OCI-LY7 (cell line): Measurements from ENCODE around the gene RRP7A. TPM values are rescaled to one million over a fixed set of nuclear protein-coding genes. Genes with fewer than 3 reads are reported as not detected.
"Not testable (repeated sequence)": the region's sequence is repeated elsewhere in the genome, so short reads cannot be mapped to it uniquely, and the experiment has no call there.

Experiments
- BruUV-seq: library from RNA; stranded (reverse); fragments of 400-500 nt; replicated peaks from 2 replicates; lab custom pipeline; 2021; lab: Mats Ljungman, UMichigan
- CTCF ChIA-PET: fragments of 300-600 bp; sonication (Branson Sonifier 250); formaldehyde crosslinking; loops from one replicate; lab custom pipeline; 2022; ENCODE audit warnings: antibody characterized with exemption; ENCODE audit not compliant: unreplicated experiment; lab: Charles Lee
- POLR2A ChIA-PET: fragments of 300-600 bp; sonication (Branson Sonifier 250); formaldehyde crosslinking; loops from one replicate; lab custom pipeline; 2022; ENCODE audit warnings: antibody characterized with exemption; lab: Charles Lee
- DNase-seq: peaks from one replicate; pipeline ENCODE4 v3.0.0-alpha.2; 2015; ENCODE audit warnings: low spot score
- H2AFZ ChIP-seq: fragments of 200-600 bp; sonication (generic), shearing (Covaris generic); 2 replicates; pipeline ENCODE4 v1.6.1; 2014; ENCODE audit warnings: mild to moderate bottlenecking, antibody characterized with exemption, low read length, moderate library complexity
- H3K27ac ChIP-seq: fragments of 200-600 bp; sonication (generic); 2 replicates; pipeline ENCODE4 v1.5.1; 2014; ENCODE audit warnings: mixed run types, low read depth, mild to moderate bottlenecking, moderate library complexity, low read length, inconsistent platforms; ENCODE audit not compliant: poor library complexity, severe bottlenecking
- H3K36me3 ChIP-seq: fragments of 200-600 bp; sonication (generic); 2 replicates; pipeline ENCODE4 v1.6.1; 2014; ENCODE audit warnings: mild to moderate bottlenecking, antibody characterized with exemption, low read length, moderate library complexity, mixed read lengths; ENCODE audit not compliant: insufficient read depth
- H3K4me1 ChIP-seq: fragments of 200-600 bp; sonication (generic); 2 replicates; pipeline ENCODE4 v1.5.1; 2014; ENCODE audit warnings: mild to moderate bottlenecking, low read length; ENCODE audit not compliant: insufficient read depth, poor library complexity, severe bottlenecking
- H3K4me2 ChIP-seq: fragments of 200-600 bp; sonication (generic); 2 replicates; pipeline ENCODE4 v1.6.1; 2014; ENCODE audit warnings: mild to moderate bottlenecking, low read length
- H3K4me3 ChIP-seq: fragments of 200-600 bp; sonication (generic); 2 replicates; pipeline ENCODE4 v1.5.1; 2014; ENCODE audit warnings: mild to moderate bottlenecking, low read depth, low read length; ENCODE audit not compliant: poor library complexity, severe bottlenecking
- H3K79me2 ChIP-seq: fragments of 200-600 bp; sonication (generic); 2 replicates; pipeline ENCODE4 v1.6.1; 2016; ENCODE audit warnings: low read depth, mild to moderate bottlenecking, low read length, moderate library complexity, mixed read lengths; ENCODE audit not compliant: insufficient read depth
- H3K9me2 ChIP-seq: fragments of 200-600 bp; sonication (generic); 2 replicates; pipeline ENCODE4 v1.6.1; 2016; ENCODE audit warnings: mild to moderate bottlenecking, low read length, mixed read lengths; ENCODE audit not compliant: insufficient read depth
- H3K9me3 ChIP-seq: fragments of 200-600 bp; sonication (generic); 2 replicates; pipeline ENCODE4 v1.6.1; 2014; ENCODE audit warnings: mild to moderate bottlenecking, mixed run types, low read length, mixed read lengths
- H4K20me1 ChIP-seq: fragments of 200-600 bp; sonication (generic); 2 replicates; pipeline ENCODE4 v1.6.1; 2014; ENCODE audit warnings: mild to moderate bottlenecking, antibody characterized with exemption, low read length, moderate library complexity, mixed read lengths; ENCODE audit not compliant: insufficient read depth
- CTCF ChIP-seq: fragments of 200-600 bp; sonication (generic); conservative IDR thresholded peaks from 2 replicates; pipeline ENCODE4 v1.5.1; 2014; ENCODE audit warnings: mild to moderate bottlenecking, antibody characterized with exemption, low read length, moderate library complexity, mixed read lengths
- EZH2phosphoT487 ChIP-seq: fragments of 200-600 bp; sonication (generic); IDR thresholded peaks from 2 replicates; pipeline ENCODE4 v1.6.1; 2018; ENCODE audit warnings: low read depth, borderline replicate concordance, mild to moderate bottlenecking, mixed run types, antibody characterized with exemption, low read length, moderate library complexity, mixed read lengths
- intact Hi-C: fragments of 100-400 bp; cut with micrococcal nuclease; formaldehyde crosslinking; loops from one replicate; pipeline ENCODE4 v1.10.0; 2022; ENCODE audit not compliant: unreplicated experiment
- total RNA-seq, 2 experiments: library from RNA; depleted of rRNA in 1 of 2; stranded (reverse); fragments of >200 nt in 1 of 2; shearing (Covaris generic) in 1 of 2; gene quantifications; 2 replicates each; pipeline ENCODE4 v1.2.3, GENCODE V29; 2014 to 2022

Gene RRP7A
- total RNA-seq, 2 experiments from 2014 or later = 125 to 172 TPM

- peak overlapping the region; percentile 87; the same call in 1 of the 2 replicates for H2AFZ ChIP-seq
- POLR2A ChIA-PET = interaction anchor here (0.7 kb wide), 1 partner anchor 293 kb away, joined by 3 read pairs; no protein-coding TSS in a partner anchor
- H3K36me3 ChIP-seq, H3K79me2 ChIP-seq, H3K9me2 ChIP-seq, H3K27ac ChIP-seq, H4K20me1 ChIP-seq, H3K4me3 ChIP-seq, CTCF ChIA-PET, H3K9me3 ChIP-seq, BruUV-seq, intact Hi-C loops: not testable (repeated sequence)
- peak; percentile 33 for DNase-seq
- peak overlapping the region; percentile 28 for H3K4me2 ChIP-seq
- peaks cover 34% of the 10 kb centered on the region for H3K4me1 ChIP-seq
Measured at GRCh38 chr22:42495533-42496141, 24.0 kb downstream of the RRP7A start.

- intact Hi-C loops = no loop called here
- no TSS peak for BruUV-seq
- POLR2A ChIA-PET = no interaction called here
- DNase-seq = no peak
- Histone ChIP-seq H3K4me2 (no peak overlapping the region), H3K79me2 (no peaks in the 10 kb centered on the region), H2AFZ (no peak overlapping the region), H3K9me3 (no peaks in the 10 kb centered on the region), H3K36me3 (no peaks in the 10 kb centered on the region), H4K20me1 (no peaks in the 10 kb centered on the region), H3K4me3 (no peak overlapping the region), H3K4me1 (peaks cover 17% of the 10 kb centered on the region), H3K27ac (no peak overlapping the region), H3K9me2 (no peaks in the 10 kb centered on the region)
- CTCF ChIA-PET = no interaction called here
- no peak for TF ChIP-seq EZH2phosphoT487
- TF ChIP-seq CTCF = no peak
Measured at GRCh38 chr22:42493393-42493792, 26.2 kb downstream of the RRP7A start.

- Histone ChIP-seq H3K4me3 (no peak overlapping the region), H3K36me3 (no peaks in the 10 kb centered on the region), H3K9me2 (no peaks in the 10 kb centered on the region), H3K4me1 (peaks cover 17% of the 10 kb centered on the region), H2AFZ (no peak overlapping the region), H3K79me2 (no peaks in the 10 kb centered on the region), H3K9me3 (no peaks in the 10 kb centered on the region), H4K20me1 (no peaks in the 10 kb centered on the region), H3K27ac (no peak overlapping the region), H3K4me2 (no peak overlapping the region)
- TF ChIP-seq EZH2phosphoT487 (no peak), CTCF (no peak)
- intact Hi-C loops = no loop called here
- ChIA-PET POLR2A (no interaction called here), CTCF (no interaction called here)
- no TSS peak for BruUV-seq
- no peak for DNase-seq
Measured at GRCh38 chr22:42492323-42492690, 27.3 kb downstream of the RRP7A start.
